Muscle layer of colon (tissue), 2 donors: ENCODE measurements around the gene HBEGF.

ENCODE experiments used
- H3K27ac ChIP-seq: one replicate; pipeline ENCODE4 v1.7.0; 2013; ENCODE audit warnings: low read depth, mild to moderate bottlenecking, low read length, moderate library complexity
- H3K27me3 ChIP-seq, 2 donors: one replicate each; pipeline ENCODE4 v1.7.0; 2013; ENCODE audit warnings: low read length in 2 of 2, mild to moderate bottlenecking in 2 of 2; ENCODE audit not compliant: insufficient read depth in 2 of 2, control insufficient read depth in 1 of 2
- H3K36me3 ChIP-seq: one replicate; pipeline ENCODE4 v1.7.0; 2013; ENCODE audit warnings: mild to moderate bottlenecking, low read length; ENCODE audit not compliant: insufficient read depth
- H3K4me1 ChIP-seq: one replicate; pipeline ENCODE4 v1.7.0; 2013; ENCODE audit warnings: mild to moderate bottlenecking, low read length; ENCODE audit not compliant: insufficient read depth
- H3K4me3 ChIP-seq, 2 donors: one replicate each; pipeline ENCODE4 v1.7.0; 2013; ENCODE audit warnings: low read length in 2 of 2, low read depth in 1 of 2, mild to moderate bottlenecking in 1 of 2, moderate library complexity in 1 of 2
- H3K9ac ChIP-seq: one replicate; pipeline ENCODE4 v1.7.0; 2013; ENCODE audit warnings: low read length
- H3K9me3 ChIP-seq: one replicate; pipeline ENCODE4 v1.7.0; 2013; ENCODE audit warnings: mild to moderate bottlenecking, low read length
- donor health status: abdominal sarcoma.
- donor health status: Adenocarcinoma of cecum.

The HBEGF gene

DNA sequence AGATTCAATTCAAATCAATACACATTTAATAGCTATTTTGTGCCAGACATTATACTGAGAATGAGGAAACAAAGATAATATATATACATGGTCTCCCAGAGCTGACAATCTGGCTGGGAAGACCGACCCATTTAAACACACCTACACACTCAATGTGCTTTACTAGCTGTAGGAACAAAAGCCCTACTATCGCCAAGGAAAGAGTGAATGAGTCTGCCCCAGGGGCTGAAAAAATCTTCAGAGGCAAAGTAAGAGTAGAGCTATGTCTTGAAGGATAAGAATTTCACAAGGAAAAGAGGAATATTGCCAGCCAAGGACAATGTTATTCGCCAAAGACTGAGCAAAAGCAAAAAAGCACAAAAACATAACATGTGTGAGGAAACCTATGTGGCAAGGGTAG, 50.1 kb downstream of the HBEGF start:
- Histone ChIP-seq H3K9me3 (no peaks in the 10 kb centered on the region), H3K27ac (no peak overlapping the region), H3K36me3 (peaks cover 8% of the 10 kb centered on the region), H3K9ac (no peak overlapping the region), H3K4me3 (no peak overlapping the region), H3K27me3 (no peaks in the 10 kb centered on the region), H3K4me1 (peaks cover 53% of the 10 kb centered on the region)

- H3K9ac ChIP-seq, result no peak overlapping the region
- peaks cover 49% of the 10 kb centered on the region for H3K4me1 ChIP-seq
- H3K36me3 ChIP-seq, result peaks cover 8% of the 10 kb centered on the region
- H3K27me3 ChIP-seq, result no peaks in the 10 kb centered on the region
- no peak overlapping the region for H3K4me3 ChIP-seq
- no peak overlapping the region for H3K27ac ChIP-seq
- H3K9me3 ChIP-seq, result no peaks in the 10 kb centered on the region
Observed at GRCh38 chr5:140295414-140295813, 51.0 kb downstream of the HBEGF start.

- H3K27me3 ChIP-seq, result no peaks in the 10 kb centered on the region
- no peak overlapping the region for H3K27ac ChIP-seq
- H3K4me1 ChIP-seq, result peaks cover 49% of the 10 kb centered on the region
- no peaks in the 10 kb centered on the region for H3K9me3 ChIP-seq
- H3K4me3 ChIP-seq, result no peak overlapping the region
- peaks cover 8% of the 10 kb centered on the region for H3K36me3 ChIP-seq
- H3K9ac ChIP-seq, result no peak overlapping the region
Observed at GRCh38 chr5:140294753-140295152, 51.6 kb downstream of the HBEGF start.

- Histone ChIP-seq H3K4me1 (peaks cover 47% of the 10 kb centered on the region), H3K9ac (no peak overlapping the region), H3K27me3 (no peaks in the 10 kb centered on the region), H3K4me3 (no peak overlapping the region), H3K9me3 (no peaks in the 10 kb centered on the region), H3K27ac (no peak overlapping the region), H3K36me3 (peaks cover 1% of the 10 kb centered on the region)
Observed at GRCh38 chr5:140293849-140294100, 52.6 kb downstream of the HBEGF start.

- H3K27ac ChIP-seq, result no peak overlapping the region
- no peaks in the 10 kb centered on the region for H3K36me3 ChIP-seq
- H3K9ac ChIP-seq, result no peak overlapping the region
- no peak overlapping the region for H3K4me3 ChIP-seq
- H3K9me3 ChIP-seq, result no peaks in the 10 kb centered on the region
- H3K4me1 ChIP-seq, result peaks cover 42% of the 10 kb centered on the region
- no peaks in the 10 kb centered on the region for H3K27me3 ChIP-seq
Observed at GRCh38 chr5:140293091-140293848, 53.1 kb downstream of the HBEGF start.

DNA sequence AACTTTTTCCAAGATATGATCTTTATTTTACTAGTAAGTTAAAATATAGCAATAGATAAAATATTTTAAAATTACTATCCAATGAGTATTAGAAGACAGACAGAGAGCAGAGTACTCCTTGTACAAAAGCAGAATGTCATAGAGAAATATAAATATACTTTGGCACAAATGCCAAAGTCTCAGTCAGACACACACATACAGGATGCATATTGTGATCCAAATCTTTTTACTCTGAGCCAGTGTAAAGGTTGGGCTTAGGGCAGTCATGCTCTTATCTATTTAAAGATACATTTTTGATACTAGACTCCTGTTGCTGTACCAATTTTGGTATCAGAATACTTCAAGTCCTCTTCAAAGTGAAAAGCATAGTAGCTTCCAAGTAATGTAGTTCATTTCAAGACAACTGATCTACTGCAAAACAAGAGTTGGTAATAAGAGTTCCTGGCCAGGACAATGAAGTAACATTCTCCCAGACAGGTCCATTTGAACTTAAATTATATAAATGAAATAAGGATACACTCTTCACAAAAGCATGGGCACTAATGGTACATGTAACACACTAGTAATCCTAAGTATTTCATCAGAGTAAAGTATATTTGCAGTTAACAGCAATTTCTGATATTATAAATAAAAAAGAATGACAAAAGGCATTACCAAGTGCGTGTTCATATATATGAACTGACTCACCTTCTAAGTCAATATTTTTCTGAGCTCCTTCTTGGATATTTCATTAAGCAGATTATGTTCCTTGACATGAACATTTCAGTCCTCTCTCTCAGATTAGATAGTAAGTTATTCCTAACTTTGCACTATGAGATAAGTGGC, 54.0 kb downstream of the HBEGF start:
- no peaks in the 10 kb centered on the region for H3K9me3 ChIP-seq
- H3K27me3 ChIP-seq, result no peaks in the 10 kb centered on the region
- H3K4me1 ChIP-seq, result peaks cover 34% of the 10 kb centered on the region
- H3K27ac ChIP-seq, result no peak overlapping the region
- no peaks in the 10 kb centered on the region for H3K36me3 ChIP-seq
- H3K9ac ChIP-seq, result no peak overlapping the region
- no peak overlapping the region for H3K4me3 ChIP-seq

DNA sequence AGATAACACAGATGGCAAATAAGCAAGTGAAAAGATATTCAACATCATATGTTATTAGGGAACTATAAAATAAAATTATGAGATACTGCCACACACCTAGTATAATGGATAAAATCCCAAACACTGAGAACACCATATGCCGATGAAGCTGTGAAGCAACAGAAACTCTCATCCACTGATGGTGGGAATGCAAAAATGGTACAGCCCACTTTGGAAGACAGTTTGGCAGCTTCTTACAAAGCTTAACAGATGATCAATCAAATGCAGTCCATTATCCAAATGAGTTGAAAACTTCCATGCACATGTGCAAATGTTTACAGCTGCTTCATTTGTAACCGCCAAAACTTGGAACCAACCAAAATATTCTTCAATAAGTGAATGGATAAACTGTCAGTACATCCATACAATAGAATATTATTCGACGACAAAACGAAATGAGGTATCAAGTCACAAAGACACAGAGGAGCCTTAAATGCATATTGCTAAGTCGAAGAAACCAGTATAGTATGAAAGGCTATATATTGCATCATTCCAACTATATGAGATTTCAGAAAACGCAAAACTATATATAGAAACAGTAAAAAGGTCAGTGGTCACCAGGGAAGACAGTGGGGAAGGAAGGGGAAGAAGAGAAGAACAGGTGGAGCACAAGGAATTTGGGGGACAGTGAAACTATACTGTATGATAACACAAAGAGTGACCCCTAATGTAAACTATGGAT, 58.4 kb downstream of the HBEGF start:
- no peaks in the 10 kb centered on the region for H3K27me3 ChIP-seq
- H3K36me3 ChIP-seq, result no peaks in the 10 kb centered on the region
- no peak overlapping the region for H3K27ac ChIP-seq
- no peaks in the 10 kb centered on the region for H3K4me1 ChIP-seq
- H3K9ac ChIP-seq, result no peak overlapping the region
- H3K9me3 ChIP-seq, result no peaks in the 10 kb centered on the region
- H3K4me3 ChIP-seq, result no peak overlapping the region

- no peaks in the 10 kb centered on the region for H3K36me3 ChIP-seq
- no peak overlapping the region for H3K4me3 ChIP-seq
- no peaks in the 10 kb centered on the region for H3K27me3 ChIP-seq
- no peaks in the 10 kb centered on the region for H3K4me1 ChIP-seq
- H3K9ac ChIP-seq, result no peak overlapping the region
- H3K9me3 ChIP-seq, result no peaks in the 10 kb centered on the region
- H3K27ac ChIP-seq, result no peak overlapping the region
Observed at GRCh38 chr5:140286424-140286823, 60.0 kb downstream of the HBEGF start.

DNA sequence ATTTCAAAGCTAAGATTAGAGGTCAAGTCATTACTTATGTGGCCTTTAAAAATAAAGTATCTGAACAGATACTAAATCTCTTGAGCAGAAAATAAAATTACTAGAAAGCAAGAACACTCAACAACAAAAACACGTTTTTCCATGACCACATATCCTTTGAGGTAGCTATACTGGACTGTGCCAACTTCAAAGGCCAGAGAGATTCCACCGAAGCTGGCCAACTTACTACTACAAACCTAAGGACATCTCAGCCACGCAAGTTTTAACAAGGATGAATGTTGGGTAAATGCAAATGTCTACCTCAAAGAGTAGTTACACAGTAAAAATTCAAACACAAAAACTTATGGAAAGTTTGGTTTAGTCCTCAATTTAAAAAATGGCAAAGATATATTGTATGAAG, 62.4 kb downstream of the HBEGF start:
- H3K9me3 ChIP-seq, result no peaks in the 10 kb centered on the region
- no peak overlapping the region for H3K27ac ChIP-seq
- no peak overlapping the region for H3K9ac ChIP-seq

More for the DNA sequence above, 62.4 kb downstream of the HBEGF start:
- no peak overlapping the region for H3K4me3 ChIP-seq
- H3K36me3 ChIP-seq, result no peaks in the 10 kb centered on the region
- H3K27me3 ChIP-seq, result no peaks in the 10 kb centered on the region
- H3K4me1 ChIP-seq, result no peaks in the 10 kb centered on the region
